DMS114 treated with DMSO at 0.1 percent for 48 hours (cell line): Measurements from ENCODE around the gene IQCK.

Experiments used
- DNase-seq: peaks from one replicate; lab custom pipeline; 2025; ENCODE audit not compliant: unreplicated experiment; lab: John Stamatoyannopoulos, UW

IQCK gene

GRCh38 chr16:19754644-19755036, 36.6 kb downstream of the IQCK start:
- DNase-seq: no peak

DNA sequence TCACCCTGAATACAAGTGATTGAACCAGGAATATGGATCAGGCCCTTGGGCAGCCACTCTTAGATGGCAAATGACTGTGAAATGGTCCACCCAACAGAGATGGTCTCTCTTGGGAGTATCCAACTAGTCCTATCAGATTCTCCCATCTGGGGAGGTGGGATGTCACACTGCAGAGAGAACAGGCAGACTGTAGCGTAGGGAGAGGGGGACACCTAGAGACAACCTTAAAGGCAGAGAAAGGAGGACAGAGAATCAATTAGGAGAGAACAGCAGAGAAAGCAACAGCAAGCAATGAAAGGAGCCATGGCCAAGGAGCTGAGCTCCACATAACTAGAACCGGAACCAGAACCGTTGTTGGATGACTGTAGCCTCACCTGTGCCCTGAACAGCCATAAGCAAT, 37.2 kb downstream of the IQCK start:
- DNase-seq: no peak

- DNase-seq: no peak
Measured at GRCh38 chr16:19757026-19757425, 39.0 kb downstream of the IQCK start.

DNA sequence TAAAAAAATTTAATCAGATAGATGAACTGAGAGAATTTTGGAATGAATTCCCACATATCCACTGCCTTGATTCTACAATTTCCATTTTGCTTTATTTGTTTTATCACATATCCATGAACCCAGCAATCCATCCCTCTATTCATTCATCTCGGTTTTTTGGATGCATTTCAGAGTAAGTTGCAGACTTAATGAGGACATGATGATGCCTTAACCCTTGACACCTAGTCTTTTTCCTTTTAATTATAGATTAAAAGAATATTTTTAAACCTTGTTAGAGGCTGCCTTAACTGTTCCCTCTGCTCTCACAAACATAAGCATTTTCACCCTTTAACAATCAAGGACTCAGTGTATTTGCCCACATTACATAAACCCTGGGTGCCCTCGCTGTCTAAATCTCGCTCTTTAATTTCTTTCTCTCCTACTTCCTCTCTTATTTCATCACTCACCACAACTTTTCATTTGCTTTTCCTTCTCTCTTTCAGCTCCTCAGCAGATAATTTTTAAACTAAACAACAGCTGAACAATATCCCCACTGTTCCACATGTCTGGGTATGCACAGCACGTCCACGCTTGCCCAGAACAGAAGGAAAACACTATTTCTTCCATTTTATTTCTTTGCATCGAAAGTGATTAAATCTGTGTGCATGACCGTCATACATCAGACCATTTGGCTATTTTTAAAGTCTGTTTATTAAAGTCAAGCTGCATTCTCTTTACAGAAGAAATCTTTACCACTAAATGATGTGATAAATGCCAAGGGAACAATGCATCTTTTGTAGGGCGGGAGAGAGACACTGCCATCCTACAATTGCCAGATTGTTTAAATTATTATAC, 39.9 kb downstream of the IQCK start:
- DNase-seq: no peak

- DNase-seq: no peak
Measured at GRCh38 chr16:19760356-19761060, 42.4 kb downstream of the IQCK start.

DNA sequence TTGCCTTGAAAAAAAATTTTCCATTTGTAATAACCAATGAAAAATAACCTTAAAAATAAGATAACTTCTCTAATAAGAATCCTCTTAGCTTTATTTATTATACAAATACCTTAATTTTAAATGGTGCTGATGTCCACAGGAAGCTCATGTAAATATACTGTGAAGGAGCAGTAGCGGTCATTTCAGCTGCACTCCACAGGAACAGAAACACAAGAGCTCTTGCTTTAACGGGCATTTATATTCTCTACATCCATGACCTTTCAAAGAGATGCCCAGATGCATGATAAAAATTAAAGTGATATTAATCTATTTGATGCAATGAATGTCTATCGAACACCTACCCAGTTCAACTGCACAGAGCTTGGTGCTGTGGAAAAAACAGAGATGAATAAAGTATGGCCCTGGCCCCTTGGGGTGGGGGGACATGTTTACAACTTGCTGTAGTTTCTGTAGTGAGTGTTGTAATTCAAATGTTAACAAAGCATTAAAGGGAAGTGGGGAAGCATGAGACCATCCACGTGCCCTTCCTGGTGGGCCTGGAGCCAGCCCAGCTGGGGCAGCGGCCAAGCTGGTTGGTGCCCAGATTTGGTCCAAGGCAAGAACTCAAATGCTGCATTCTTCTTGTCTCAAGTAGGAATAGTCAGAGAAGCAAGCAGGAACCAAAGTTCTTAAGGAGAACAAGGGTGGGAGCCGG, 47.9 kb downstream of the IQCK start:
- DNase-seq: no peak

DNA sequence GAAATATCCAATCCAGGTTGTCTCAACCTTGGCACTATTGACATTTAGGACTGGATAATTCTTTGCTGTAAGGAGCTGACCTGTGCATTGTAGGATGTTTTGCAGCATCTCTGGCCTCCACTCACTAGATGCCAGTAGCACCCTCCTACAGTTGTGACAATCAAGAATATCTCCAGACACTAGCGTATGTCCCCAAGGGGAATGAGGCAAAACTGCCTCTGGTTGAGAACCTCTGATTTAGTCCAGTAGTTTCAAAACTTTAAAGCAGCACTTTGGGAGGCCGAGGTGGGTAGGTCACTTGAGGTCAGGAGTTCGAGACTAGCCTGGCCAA, 48.4 kb downstream of the IQCK start:
- no peak for DNase-seq

- no peak for DNase-seq
Measured at GRCh38 chr16:19766988-19767387, 48.9 kb downstream of the IQCK start.

DNA sequence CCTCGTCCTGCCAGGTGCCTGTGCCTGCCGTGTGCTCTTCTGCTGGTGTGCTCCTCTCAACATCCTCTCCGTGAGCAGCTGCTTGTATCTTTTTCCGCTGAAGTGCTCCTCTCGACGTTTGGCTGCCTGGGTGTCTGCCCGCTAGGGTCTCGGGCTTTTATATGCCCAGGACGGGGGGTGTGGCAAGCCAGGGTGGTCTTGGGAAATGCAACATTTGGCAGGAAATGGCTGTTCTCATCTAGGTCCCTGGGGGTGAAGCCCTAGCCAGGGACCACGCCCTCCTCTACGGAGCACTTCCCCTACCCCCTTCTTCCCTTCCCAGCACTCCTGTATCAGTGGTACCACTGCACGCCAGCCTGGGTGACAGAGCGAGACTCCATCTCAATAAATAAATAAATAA, 49.4 kb downstream of the IQCK start:
- DNase-seq: no peak

- DNase-seq: no peak
Measured at GRCh38 chr16:19769239-19769638, 51.2 kb downstream of the IQCK start.

GRCh38 chr16:19771040-19771439, 53.0 kb downstream of the IQCK start:
- no peak for DNase-seq

GRCh38 chr16:19771796-19772195, 53.7 kb downstream of the IQCK start:
- DNase-seq: no peak

DNA sequence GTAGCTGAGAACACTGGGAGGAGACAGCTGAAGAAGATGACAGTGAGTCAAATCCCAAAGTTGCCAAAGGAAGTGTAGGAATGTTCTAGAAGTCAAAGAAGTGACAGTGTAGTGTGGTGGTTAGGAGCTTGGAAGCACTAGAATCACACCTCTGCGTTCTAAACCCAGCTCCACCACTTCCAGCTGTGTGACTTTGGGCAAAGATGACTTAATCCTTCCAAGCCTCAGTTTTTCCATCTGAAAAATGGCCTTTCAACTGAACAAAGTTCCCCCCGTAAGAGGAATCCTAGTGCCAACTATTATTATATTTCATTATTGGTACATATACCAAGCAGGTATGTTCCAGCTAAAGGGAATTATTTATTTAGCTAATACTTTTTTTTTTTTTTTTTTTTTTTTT, 56.0 kb downstream of the IQCK start:
- DNase-seq: no peak

- no peak for DNase-seq
Measured at GRCh38 chr16:19776147-19776546, 58.1 kb downstream of the IQCK start.

DNA sequence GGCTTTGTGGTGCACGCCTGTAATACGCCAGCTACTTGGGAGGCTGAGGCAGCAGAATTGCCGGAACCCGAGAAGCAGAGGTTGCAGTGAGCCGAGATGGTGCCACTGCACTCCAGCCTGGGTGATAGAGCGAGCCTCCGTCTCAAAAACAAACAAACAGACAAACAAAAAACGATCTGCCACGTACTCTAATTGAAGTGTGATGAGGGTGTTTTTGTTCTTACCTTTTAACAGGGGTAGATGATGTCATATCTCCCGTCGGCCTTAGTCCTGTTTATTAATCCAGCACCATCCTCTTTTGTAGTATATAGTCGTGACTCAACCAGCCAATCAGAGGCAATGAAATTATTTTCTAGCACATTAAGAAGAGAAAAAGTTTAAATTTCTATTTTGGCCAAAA, 58.5 kb downstream of the IQCK start:
- DNase-seq: no peak

- DNase-seq: no peak
Measured at GRCh38 chr16:19780321-19780720, 62.2 kb downstream of the IQCK start.

- no peak for DNase-seq
Measured at GRCh38 chr16:19781226-19781625, 63.2 kb downstream of the IQCK start.

DNA sequence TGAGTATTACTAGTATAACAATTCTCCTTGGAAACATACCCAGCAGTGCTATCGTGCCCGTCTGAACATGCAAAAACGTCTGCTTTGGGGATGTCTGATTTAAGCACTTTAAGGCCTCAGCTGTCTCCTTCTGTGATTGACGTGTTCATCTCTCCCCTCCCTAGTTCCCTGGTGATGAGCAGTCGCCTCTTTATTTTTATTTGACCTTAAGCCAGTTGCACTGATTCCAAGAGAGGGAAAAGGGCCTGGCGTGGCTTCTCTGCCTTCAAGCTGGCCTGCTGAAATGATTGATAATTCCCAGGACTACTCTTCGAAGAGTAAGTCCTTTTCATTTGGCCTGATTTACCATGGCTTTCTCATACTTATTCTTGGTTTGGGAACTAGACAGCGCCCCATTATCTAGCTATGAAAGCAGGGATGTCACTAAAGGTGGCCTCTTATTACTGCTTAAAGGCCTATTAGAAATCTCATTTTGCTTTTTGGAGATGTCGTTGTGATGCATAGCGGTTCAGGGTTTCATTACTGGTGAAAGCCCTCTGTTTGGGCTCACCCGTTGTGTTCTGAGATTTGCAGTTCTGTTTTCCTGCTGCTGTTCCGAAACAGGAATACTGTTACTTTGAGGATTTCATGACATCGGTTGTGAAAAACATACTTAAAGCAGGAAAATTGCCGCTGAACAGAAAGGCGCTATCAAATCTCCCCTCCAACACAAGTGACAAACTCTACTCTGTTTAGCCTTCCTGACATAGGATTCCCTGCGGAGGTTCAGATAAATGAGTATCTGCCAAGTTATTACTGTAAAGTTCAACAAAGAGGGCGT, 65.5 kb downstream of the IQCK start:
- no peak for DNase-seq

DNA sequence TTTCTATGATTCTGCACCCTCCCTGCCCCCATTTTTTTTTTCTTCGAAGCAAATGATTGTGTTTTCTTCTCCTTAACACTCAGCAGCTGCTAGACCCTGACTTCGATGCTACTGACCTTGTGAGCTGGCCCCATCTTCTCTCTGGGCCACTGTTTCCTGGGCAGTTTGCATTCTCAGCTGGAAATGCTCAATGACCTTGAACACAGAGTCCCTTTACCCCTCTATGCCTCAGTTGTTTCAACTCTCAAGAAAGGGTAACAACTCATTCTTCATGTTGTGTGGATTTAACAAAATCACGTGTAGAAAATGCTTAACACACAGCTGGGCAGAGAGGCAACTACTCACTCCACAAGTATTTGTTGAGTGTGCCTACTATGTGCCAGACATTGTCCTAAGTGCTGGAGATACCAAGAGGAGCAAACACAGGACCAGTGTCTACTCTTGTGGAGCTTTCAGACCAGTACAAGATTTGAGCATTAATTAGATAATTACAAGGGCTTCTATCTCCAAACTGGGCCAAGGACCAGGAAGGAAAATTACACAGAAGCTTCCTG, 66.2 kb downstream of the IQCK start:
- no peak for DNase-seq

DNA sequence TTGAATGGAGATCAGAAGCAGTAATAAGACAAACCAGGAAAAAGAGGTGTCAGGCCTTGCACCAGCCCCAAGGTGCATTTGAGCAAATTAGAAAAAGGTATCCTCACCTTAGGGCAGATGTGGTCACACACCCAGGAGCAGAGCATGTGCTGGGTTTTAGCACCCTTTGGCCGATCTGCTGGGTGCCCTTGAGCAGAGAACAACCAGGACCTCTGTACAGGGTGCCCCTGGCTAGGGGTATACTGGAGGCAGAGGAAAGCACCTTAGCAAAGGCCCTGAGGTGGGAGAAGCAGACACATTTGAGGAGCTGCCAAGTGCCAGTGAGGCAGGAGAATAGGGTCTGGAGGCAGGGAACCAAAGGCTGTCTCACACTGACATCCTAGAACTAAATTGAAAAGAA, 67.0 kb downstream of the IQCK start:
- DNase-seq: no peak

- no peak for DNase-seq
Measured at GRCh38 chr16:19785512-19786130, 67.5 kb downstream of the IQCK start.
